HEK293 (cell line): ENCODE data around the gene KCNT1.

Experiments
- CTCF ChIA-PET: fragments of 350-600 bp; formaldehyde crosslinking; extraction: SDS; loops from one replicate; lab custom pipeline; 2021; ENCODE audit warnings: antibody characterized with exemption; lab: Yijun Ruan, JAX
- POLR2A ChIA-PET: fragments of 300-600 bp; formaldehyde crosslinking; extraction: SDS; loops from one replicate; lab custom pipeline; 2020; ENCODE audit warnings: antibody characterized with exemption, inconsistent platforms; lab: Yijun Ruan, JAX
- H3K27ac ChIP-seq: fragments of 200-500 bp; sonication (Bioruptor generic); 2 replicates; pipeline ENCODE4 v1.5.1; 2014; ENCODE audit warnings: low read depth, low read length, control low read depth, inconsistent platforms; ENCODE audit errors: extremely low read depth
- H3K36me3 ChIP-seq, 2 experiments: fragments of 200-500 bp in 1 of 2; sonication (Bioruptor generic) in 1 of 2; 1 replicate in 1 of 2; 2 replicates in 1 of 2; pipeline ENCODE4 v1.5.1; 2014 to 2017; ENCODE audit warnings: inconsistent platforms in 2 of 2, low read length in 2 of 2; ENCODE audit not compliant: control insufficient read depth in 2 of 2, insufficient read depth in 1 of 2
- H3K4me1 ChIP-seq: fragments of 200-500 bp; sonication (Bioruptor generic); 2 replicates; pipeline ENCODE4 v1.5.1; 2014; ENCODE audit warnings: mild to moderate bottlenecking, low read length, inconsistent platforms; ENCODE audit not compliant: control insufficient read depth, insufficient read depth
- H3K4me3 ChIP-seq: 2 replicates; pipeline ENCODE4 v1.5.1; 2011; ENCODE audit warnings: low read depth, mild to moderate bottlenecking, control low read depth, low read length, moderate library complexity
- H3K9me3 ChIP-seq: fragments of 200-500 bp; sonication (Bioruptor generic); 2 replicates; pipeline ENCODE4 v1.5.1; 2014; ENCODE audit warnings: low read depth, low read length, inconsistent platforms; ENCODE audit not compliant: control insufficient read depth, insufficient read depth
- GLI2 ChIP-seq: fragments of 450-650 bp; formaldehyde crosslinking; IDR thresholded peaks from 2 replicates; pipeline ENCODE4; 2017; ENCODE audit warnings: missing biosample characterization, missing genetic modification characterization, low read depth, borderline replicate concordance
- HOXA7 ChIP-seq: sonication (generic); formaldehyde crosslinking; IDR thresholded peaks from 2 replicates; pipeline ENCODE4 v1.8.1; 2022; ENCODE audit warnings: missing genetic modification reagents, borderline replicate concordance
- KLF10 ChIP-seq: fragments of 450-650 bp; IDR thresholded peaks from 2 replicates; pipeline ENCODE4 v1.5.1; 2018; ENCODE audit warnings: missing biosample characterization, mild to moderate bottlenecking, missing genetic modification characterization
- KLF7 ChIP-seq: fragments of 450-650 bp; formaldehyde crosslinking; IDR thresholded peaks from 2 replicates; pipeline ENCODE4 v1.5.1; 2016; ENCODE audit warnings: missing biosample characterization, missing genetic modification characterization, borderline replicate concordance
- MEIS1 ChIP-seq: sonication (generic); formaldehyde crosslinking; IDR thresholded peaks from 2 replicates; pipeline ENCODE4 v1.8.1; 2022; ENCODE audit warnings: missing genetic modification reagents, mild to moderate bottlenecking, borderline replicate concordance
- MYNN ChIP-seq: fragments of 450-650 bp; formaldehyde crosslinking; IDR thresholded peaks from 2 replicates; pipeline ENCODE4 v1.5.1; 2016; ENCODE audit warnings: missing biosample characterization, missing genetic modification characterization, borderline replicate concordance
- SETDB1 ChIP-seq: IDR thresholded peaks from one replicate; pipeline ENCODE4 v1.6.1; 2017; ENCODE audit warnings: mild to moderate bottlenecking, low read length, moderate library complexity, mixed read lengths; ENCODE audit not compliant: insufficient read length
- TRIM28 ChIP-seq: IDR thresholded peaks from 2 replicates; pipeline ENCODE4 v1.6.1; 2011; ENCODE audit warnings: low read length, control low read depth, borderline replicate concordance
- ZBTB1 ChIP-seq: fragments of 450-650 bp; formaldehyde crosslinking; IDR thresholded peaks from 2 replicates; pipeline ENCODE4 v1.5.1; 2016; ENCODE audit warnings: missing biosample characterization, missing genetic modification characterization
- ZBTB17 ChIP-seq: fragments of 450-650 bp; formaldehyde crosslinking; IDR thresholded peaks from 2 replicates; pipeline ENCODE4 v1.5.1; 2016; ENCODE audit warnings: missing biosample characterization, missing genetic modification characterization
- ZNF112 ChIP-seq: fragments of 450-650 bp; formaldehyde crosslinking; IDR thresholded peaks from 2 replicates; pipeline ENCODE4 v1.5.0; 2017; ENCODE audit warnings: missing biosample characterization, missing genetic modification characterization
- ZNF114 ChIP-seq: fragments of 450-650 bp; formaldehyde crosslinking; IDR thresholded peaks from 2 replicates; pipeline ENCODE4 v1.5.0; 2017; ENCODE audit warnings: missing biosample characterization, missing genetic modification characterization
- ZNF133 ChIP-seq: fragments of 450-650 bp; formaldehyde crosslinking; IDR thresholded peaks from 2 replicates; pipeline ENCODE4 v1.5.1; 2016; ENCODE audit warnings: missing biosample characterization, missing genetic modification characterization
- ZNF146 ChIP-seq: fragments of 450-650 bp; formaldehyde crosslinking; IDR thresholded peaks from 2 replicates; pipeline ENCODE4 v1.5.1; 2016; ENCODE audit warnings: missing biosample characterization, missing genetic modification characterization
- ZNF19 ChIP-seq: fragments of 450-650 bp; formaldehyde crosslinking; IDR thresholded peaks from 2 replicates; pipeline ENCODE4; 2016; ENCODE audit warnings: missing biosample characterization, missing genetic modification characterization, low read depth
- ZNF23 ChIP-seq: fragments of 450-650 bp; formaldehyde crosslinking; IDR thresholded peaks from 2 replicates; pipeline ENCODE4 v1.5.1; 2016; ENCODE audit warnings: missing biosample characterization, missing genetic modification characterization, borderline replicate concordance
- ZNF341 ChIP-seq: fragments of 450-650 bp; formaldehyde crosslinking; IDR thresholded peaks from 2 replicates; pipeline ENCODE4; 2016; ENCODE audit warnings: low read depth, missing biosample characterization, missing genetic modification characterization
- ZNF510 ChIP-seq: fragments of 450-650 bp; formaldehyde crosslinking; IDR thresholded peaks from 2 replicates; pipeline ENCODE4 v1.5.1; 2018; ENCODE audit warnings: mild to moderate bottlenecking, missing genetic modification characterization, missing biosample characterization; ENCODE audit not compliant: insufficient replicate concordance
- ZNF544 ChIP-seq: fragments of 450-650 bp; formaldehyde crosslinking; IDR thresholded peaks from 2 replicates; pipeline ENCODE4 v1.5.0; 2017; ENCODE audit warnings: missing biosample characterization, missing genetic modification characterization
- ZNF76 ChIP-seq: fragments of 450-650 bp; formaldehyde crosslinking; IDR thresholded peaks from 2 replicates; pipeline ENCODE4; 2016; ENCODE audit warnings: low read depth, missing biosample characterization, missing genetic modification characterization, borderline replicate concordance
- ZNF791 ChIP-seq: fragments of 450-650 bp; formaldehyde crosslinking; IDR thresholded peaks from 2 replicates; pipeline ENCODE4 v1.5.1; 2016; ENCODE audit warnings: missing biosample characterization, missing genetic modification characterization
- TF ChIP-seq, protein P1 (sequence below): fragments of 450-650 bp; formaldehyde crosslinking; IDR thresholded peaks from 2 replicates; pipeline ENCODE4 v1.5.1; 2016; ENCODE audit warnings: missing biosample characterization, missing genetic modification characterization, borderline replicate concordance
- TF ChIP-seq, protein P2 (sequence below): fragments of 450-650 bp; IDR thresholded peaks from 2 replicates; pipeline ENCODE4 v1.5.1; 2018; ENCODE audit warnings: missing biosample characterization, mild to moderate bottlenecking, missing genetic modification characterization
- TF ChIP-seq, protein P3 (sequence below): fragments of 450-650 bp; formaldehyde crosslinking; IDR thresholded peaks from 2 replicates; pipeline ENCODE4 v1.5.1; 2017; ENCODE audit warnings: missing biosample characterization, missing genetic modification characterization
- TF ChIP-seq, protein P4 (sequence below): fragments of 450-650 bp; formaldehyde crosslinking; IDR thresholded peaks from 2 replicates; pipeline ENCODE4 v1.5.1; 2016; ENCODE audit warnings: missing biosample characterization, missing genetic modification characterization
- TF ChIP-seq, protein P5 (sequence below): fragments of 450-650 bp; formaldehyde crosslinking; IDR thresholded peaks from 2 replicates; pipeline ENCODE4 v1.5.1; 2017; ENCODE audit warnings: missing biosample characterization, mild to moderate bottlenecking, missing genetic modification characterization, moderate library complexity
- TF ChIP-seq, protein P6 (sequence below): fragments of 450-650 bp; formaldehyde crosslinking; IDR thresholded peaks from 2 replicates; pipeline ENCODE4 v1.5.1; 2016; ENCODE audit warnings: missing biosample characterization, missing genetic modification characterization

KCNT1 gene

DNA sequence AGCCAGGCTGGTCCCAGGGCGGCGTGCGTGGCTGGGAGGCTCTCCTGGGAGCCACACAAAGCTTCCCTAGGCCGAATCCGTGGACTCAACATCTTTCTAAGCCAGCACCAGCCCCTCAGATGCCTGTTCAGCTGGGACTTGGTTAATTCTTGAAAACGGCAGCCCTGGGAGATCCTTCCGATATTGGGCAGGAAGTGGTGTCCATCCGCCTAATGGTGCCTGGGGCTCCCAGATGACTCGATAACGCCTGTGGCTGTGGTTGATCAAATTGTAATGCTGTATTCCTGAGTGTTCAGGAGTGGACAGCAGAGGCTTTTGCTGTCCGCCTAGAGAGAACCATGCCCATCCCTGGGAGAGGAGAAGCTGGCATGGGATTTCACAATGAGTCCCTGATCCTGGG, 14.1 kb downstream of the KCNT1 start:
- POLR2A ChIA-PET = no interaction called here
- H3K4me1 ChIP-seq = no peaks in the 10 kb centered on the region
- TF ChIP-seq, protein P1, sequence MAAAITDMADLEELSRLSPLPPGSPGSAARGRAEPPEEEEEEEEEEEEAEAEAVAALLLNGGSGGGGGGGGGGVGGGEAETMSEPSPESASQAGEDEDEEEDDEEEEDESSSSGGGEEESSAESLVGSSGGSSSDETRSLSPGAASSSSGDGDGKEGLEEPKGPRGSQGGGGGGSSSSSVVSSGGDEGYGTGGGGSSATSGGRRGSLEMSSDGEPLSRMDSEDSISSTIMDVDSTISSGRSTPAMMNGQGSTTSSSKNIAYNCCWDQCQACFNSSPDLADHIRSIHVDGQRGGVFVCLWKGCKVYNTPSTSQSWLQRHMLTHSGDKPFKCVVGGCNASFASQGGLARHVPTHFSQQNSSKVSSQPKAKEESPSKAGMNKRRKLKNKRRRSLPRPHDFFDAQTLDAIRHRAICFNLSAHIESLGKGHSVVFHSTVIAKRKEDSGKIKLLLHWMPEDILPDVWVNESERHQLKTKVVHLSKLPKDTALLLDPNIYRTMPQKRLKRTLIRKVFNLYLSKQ = no peak
- TF ChIP-seq ZNF133 = no peak
- no peak for TF ChIP-seq ZNF23 (tag by site-specific recombination)
- TF ChIP-seq ZNF114 (tag by site-specific recombination) = no peak
- TF ChIP-seq, protein P2, sequence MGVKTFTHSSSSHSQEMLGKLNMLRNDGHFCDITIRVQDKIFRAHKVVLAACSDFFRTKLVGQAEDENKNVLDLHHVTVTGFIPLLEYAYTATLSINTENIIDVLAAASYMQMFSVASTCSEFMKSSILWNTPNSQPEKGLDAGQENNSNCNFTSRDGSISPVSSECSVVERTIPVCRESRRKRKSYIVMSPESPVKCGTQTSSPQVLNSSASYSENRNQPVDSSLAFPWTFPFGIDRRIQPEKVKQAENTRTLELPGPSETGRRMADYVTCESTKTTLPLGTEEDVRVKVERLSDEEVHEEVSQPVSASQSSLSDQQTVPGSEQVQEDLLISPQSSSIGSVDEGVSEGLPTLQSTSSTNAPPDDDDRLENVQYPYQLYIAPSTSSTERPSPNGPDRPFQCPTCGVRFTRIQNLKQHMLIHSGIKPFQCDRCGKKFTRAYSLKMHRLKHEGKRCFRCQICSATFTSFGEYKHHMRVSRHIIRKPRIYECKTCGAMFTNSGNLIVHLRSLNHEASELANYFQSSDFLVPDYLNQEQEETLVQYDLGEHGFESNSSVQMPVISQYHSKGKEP (tag by site-specific recombination) = no peak
- TF ChIP-seq TRIM28 = no peak
- no peak for TF ChIP-seq SETDB1
- TF ChIP-seq, protein P3, sequence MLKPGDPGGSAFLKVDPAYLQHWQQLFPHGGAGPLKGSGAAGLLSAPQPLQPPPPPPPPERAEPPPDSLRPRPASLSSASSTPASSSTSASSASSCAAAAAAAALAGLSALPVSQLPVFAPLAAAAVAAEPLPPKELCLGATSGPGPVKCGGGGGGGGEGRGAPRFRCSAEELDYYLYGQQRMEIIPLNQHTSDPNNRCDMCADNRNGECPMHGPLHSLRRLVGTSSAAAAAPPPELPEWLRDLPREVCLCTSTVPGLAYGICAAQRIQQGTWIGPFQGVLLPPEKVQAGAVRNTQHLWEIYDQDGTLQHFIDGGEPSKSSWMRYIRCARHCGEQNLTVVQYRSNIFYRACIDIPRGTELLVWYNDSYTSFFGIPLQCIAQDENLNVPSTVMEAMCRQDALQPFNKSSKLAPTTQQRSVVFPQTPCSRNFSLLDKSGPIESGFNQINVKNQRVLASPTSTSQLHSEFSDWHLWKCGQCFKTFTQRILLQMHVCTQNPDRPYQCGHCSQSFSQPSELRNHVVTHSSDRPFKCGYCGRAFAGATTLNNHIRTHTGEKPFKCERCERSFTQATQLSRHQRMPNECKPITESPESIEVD = no peak
- TF ChIP-seq, protein P4, sequence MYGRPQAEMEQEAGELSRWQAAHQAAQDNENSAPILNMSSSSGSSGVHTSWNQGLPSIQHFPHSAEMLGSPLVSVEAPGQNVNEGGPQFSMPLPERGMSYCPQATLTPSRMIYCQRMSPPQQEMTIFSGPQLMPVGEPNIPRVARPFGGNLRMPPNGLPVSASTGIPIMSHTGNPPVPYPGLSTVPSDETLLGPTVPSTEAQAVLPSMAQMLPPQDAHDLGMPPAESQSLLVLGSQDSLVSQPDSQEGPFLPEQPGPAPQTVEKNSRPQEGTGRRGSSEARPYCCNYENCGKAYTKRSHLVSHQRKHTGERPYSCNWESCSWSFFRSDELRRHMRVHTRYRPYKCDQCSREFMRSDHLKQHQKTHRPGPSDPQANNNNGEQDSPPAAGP (tag by site-specific recombination) = no peak
- no peak for TF ChIP-seq GLI2 (tag by site-specific recombination)
- no peak for TF ChIP-seq ZNF791
- no peak for TF ChIP-seq ZNF76 (tag by site-specific recombination)
- no peak for TF ChIP-seq ZBTB1 (tag by site-specific recombination)
- TF ChIP-seq, protein P5, sequence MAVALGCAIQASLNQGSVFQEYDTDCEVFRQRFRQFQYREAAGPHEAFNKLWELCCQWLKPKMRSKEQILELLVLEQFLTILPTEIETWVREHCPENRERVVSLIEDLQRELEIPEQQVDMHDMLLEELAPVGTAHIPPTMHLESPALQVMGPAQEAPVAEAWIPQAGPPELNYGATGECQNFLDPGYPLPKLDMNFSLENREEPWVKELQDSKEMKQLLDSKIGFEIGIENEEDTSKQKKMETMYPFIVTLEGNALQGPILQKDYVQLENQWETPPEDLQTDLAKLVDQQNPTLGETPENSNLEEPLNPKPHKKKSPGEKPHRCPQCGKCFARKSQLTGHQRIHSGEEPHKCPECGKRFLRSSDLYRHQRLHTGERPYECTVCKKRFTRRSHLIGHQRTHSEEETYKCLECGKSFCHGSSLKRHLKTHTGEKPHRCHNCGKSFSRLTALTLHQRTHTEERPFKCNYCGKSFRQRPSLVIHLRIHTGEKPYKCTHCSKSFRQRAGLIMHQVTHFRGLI (tag by site-specific recombination) = no peak
- TF ChIP-seq ZNF341 (tag by site-specific recombination) = no peak
- TF ChIP-seq ZNF544 (tag by site-specific recombination) = no peak

DNA sequence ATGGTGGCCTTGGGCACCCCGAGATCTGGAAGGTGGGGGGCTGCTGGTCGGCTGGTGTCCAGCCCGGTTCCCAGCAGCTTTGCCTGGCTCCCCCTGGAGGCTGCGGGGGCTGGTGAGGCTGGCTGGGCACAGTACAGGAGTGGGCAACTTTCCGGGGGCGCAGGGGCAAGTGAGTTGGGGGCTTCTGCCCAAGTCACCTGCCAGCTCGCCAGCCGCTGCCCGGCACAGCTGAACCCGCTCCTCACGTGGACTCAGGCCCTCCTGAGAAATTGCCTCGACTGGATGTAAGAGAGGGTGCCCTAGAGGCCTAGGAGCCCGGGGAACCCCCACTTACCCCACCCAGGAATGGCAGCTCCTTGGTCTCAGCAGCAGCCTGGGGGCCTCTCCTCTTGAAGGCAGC, 15.4 kb downstream of the KCNT1 start:
- Histone ChIP-seq H3K9me3 (no peaks in the 10 kb centered on the region), H3K4me1 (no peaks in the 10 kb centered on the region), H3K36me3 (no peaks in the 10 kb centered on the region), H3K27ac (no peak overlapping the region), H3K4me3 (no peak overlapping the region)
- POLR2A ChIA-PET = no interaction called here
- CTCF ChIA-PET = interaction anchor here (1.2 kb wide), 1 partner anchor 111 kb away, joined by 3 read pairs; no protein-coding TSS in a partner anchor
- no peak for TF ChIP-seq ZNF146
- no peak for TF ChIP-seq ZBTB17 (tag by site-specific recombination)
- no peak for TF ChIP-seq MEIS1 (CRISPR knock-in tag)
- TF ChIP-seq KLF7 (tag by site-specific recombination) = no peak
- no peak for TF ChIP-seq KLF10 (tag by site-specific recombination)
- TF ChIP-seq ZNF112 (tag by site-specific recombination) = no peak
- TF ChIP-seq, protein P6, sequence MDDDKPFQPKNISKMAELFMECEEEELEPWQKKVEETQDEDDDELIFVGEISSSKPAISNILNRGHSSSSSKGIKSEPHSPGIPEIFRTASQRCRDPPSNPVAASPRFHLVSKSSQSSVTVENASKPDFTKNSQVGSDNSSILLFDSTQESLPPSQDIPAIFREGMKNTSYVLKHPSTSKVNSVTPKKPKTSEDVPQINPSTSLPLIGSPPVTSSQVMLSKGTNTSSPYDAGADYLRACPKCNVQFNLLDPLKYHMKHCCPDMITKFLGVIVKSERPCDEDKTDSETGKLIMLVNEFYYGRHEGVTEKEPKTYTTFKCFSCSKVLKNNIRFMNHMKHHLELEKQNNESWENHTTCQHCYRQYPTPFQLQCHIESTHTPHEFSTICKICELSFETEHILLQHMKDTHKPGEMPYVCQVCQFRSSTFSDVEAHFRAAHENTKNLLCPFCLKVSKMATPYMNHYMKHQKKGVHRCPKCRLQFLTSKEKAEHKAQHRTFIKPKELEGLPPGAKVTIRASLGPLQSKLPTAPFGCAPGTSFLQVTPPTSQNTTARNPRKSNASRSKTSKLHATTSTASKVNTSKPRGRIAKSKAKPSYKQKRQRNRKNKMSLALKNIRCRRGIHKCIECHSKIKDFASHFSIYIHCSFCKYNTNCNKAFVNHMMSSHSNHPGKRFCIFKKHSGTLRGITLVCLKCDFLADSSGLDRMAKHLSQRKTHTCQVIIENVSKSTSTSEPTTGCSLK = no peak
- TF ChIP-seq MYNN (tag by site-specific recombination) = no peak
- TF ChIP-seq ZNF19 = no peak
- no peak for TF ChIP-seq ZNF76 (tag by site-specific recombination)
- TF ChIP-seq HOXA7 (CRISPR knock-in tag) = no peak
- no peak for TF ChIP-seq ZNF510

More for the DNA sequence above, 14.1 kb downstream of the KCNT1 start:
- H3K9me3 ChIP-seq = no peaks in the 10 kb centered on the region
- H3K27ac ChIP-seq = no peak overlapping the region
- CTCF ChIA-PET = interaction anchor here (1.2 to 1.4 kb wide), 4 partner anchors 10 to 109 kb away, joined by 3 to 4 read pairs (median 3); no protein-coding TSS in a partner anchor
- no peak overlapping the region for H3K4me3 ChIP-seq
- no peaks in the 10 kb centered on the region for H3K36me3 ChIP-seq
